Fibroblast of the aortic adventitia (primary cell): ENCODE measurements around the gene CNNM3. TPM values are rescaled to one million over a fixed set of nuclear protein-coding genes. Genes with fewer than 3 reads are reported as not detected.

Source experiments
- DNase-seq: peaks from one replicate; pipeline ENCODE4 v3.0.0-alpha.2; 2010; ENCODE audit warnings: low read depth
- H3K4me3 ChIP-seq: 2 replicates; pipeline ENCODE4 v1.5.1; 2011; ENCODE audit warnings: low read depth, mild to moderate bottlenecking, control low read depth, low read length, moderate library complexity
- CTCF ChIP-seq: IDR thresholded peaks from 2 replicates; pipeline ENCODE4 v1.5.1; 2011; ENCODE audit warnings: mild to moderate bottlenecking, low read length, control low read depth, inconsistent platforms; ENCODE audit not compliant: insufficient read depth
- total RNA-seq: library from RNA; depleted of rRNA; stranded (reverse); fragments of >200 nt; gene quantifications from 2 replicates; pipeline ENCODE4 v1.2.3, GENCODE V29; 2012; ENCODE audit warnings: low replicate concordance

Gene CNNM3
- total RNA-seq, 1 donor, result 6.9 TPM

DNA sequence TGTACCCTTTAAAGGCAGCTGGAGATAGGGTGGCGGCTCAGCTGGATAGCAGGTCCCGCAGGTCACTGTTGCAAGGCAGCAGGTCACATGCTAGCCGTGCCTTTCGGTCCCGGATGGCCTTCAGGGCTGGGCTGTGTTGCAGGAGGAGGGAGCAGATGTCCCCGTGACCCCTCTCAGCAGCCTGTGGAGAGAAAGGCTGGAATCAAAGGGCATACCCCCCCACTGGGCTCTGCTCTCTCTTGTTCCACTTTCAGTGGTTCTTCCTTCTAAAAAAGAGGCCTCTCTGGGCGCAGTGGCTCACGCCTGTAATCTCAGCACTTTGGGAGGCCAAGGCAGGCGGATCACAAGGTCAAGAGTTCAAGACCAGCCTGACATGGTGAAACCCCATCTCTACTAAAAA, 32.2 kb downstream of the CNNM3 start:
- TF ChIP-seq CTCF, result no peak
- no peak overlapping the region for H3K4me3 ChIP-seq
- no peak for DNase-seq

DNA sequence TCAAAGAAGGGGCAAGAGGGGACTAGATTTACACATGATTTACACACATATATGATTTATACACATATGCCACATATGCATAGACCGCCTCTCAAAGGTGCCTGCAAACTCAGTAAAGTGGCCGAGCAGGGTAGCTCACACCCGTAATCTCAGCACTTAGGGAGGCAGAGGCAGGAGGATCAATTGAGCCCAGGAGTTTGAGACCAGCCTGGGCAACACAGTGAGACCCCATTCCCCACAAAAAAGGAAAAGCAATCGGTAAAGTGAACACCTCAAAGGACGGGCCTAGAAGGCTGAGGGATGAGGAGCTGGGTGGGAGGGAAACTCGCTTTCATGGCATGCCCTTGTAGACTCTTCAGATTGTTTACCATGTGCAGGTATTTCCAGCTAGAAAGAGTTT, 36.6 kb downstream of the CNNM3 start:
- DNase-seq, result no peak
- H3K4me3 ChIP-seq, result no peak overlapping the region
- no peak for TF ChIP-seq CTCF

GRCh38 chr2:96853321-96853720, 37.3 kb downstream of the CNNM3 start:
- no peak overlapping the region for H3K4me3 ChIP-seq
- no peak for TF ChIP-seq CTCF
- no peak for DNase-seq

DNA sequence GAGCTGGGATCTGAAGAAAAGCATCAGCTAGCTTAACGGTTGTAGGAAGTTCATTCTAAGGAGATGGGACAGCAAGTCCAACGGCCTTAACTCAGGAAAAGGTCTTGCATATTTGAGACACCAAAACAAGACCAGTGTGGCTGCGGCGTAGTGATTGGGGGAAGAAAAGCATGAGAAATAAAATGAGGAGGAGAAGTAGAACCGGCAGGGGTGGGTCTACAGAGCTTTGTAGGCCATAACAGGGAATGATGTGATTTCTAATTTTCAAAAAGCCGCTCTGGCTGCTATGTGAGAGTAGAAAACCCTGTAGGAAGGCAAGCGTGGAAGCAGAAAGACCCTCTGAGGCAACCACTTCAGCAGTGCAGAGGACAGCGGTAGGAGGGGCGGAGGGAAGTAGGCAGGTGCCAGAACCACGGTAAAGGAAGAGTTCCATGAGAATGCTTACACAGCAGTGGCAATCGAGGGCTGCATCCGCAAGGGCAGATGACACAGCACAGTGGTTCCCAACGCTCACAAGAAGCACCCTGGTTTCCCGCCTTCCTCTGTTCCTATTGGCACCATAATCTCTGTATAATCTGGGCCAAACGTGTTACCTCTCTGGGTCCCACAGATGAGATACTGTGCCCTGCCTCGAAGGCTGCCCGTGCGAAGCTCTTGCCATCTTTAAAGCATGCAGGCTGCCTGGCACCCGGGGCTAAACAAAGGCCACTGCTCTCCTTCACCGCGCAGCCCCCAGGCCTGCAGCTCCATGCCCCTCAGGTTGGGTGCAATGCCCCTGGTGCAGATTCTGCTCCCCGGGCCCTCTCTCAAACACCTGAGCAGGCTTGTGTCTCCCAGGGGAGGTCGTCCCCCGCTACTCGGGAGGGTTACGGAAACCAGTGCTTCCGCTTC, 41.0 kb downstream of the CNNM3 start:
- DNase-seq, result peak; percentile 21
- no peak for TF ChIP-seq CTCF
- peak overlapping the region; percentile 84 for H3K4me3 ChIP-seq

- peak; percentile 67 for TF ChIP-seq CTCF
- DNase-seq, result peak; percentile 99
- H3K4me3 ChIP-seq, result peak within 1 kb of the TSS; percentile 84
These were observed 41.8 kb downstream of the CNNM3 start, which contains the start of gene ANKRD39 for GRCh38 chr2:96857667-96858372. ANKRD39 (minus strand) TSS chr2:96858016; CDS start chr2:96857987, 29 bp downstream.

GRCh38 chr2:96859099-96859649, 43.1 kb downstream of the CNNM3 start:
- no peak overlapping the region for H3K4me3 ChIP-seq
- no peak for DNase-seq
- no peak for TF ChIP-seq CTCF
